GM12878 (cell line): ENCODE data around the gene LCORL. TPM values are rescaled to one million over a fixed set of nuclear protein-coding genes. Genes with fewer than 3 reads are reported as not detected.

ENCODE experiments used
- CBX3 ChIP-seq: fragments of 200-600 bp; sonication (generic); IDR thresholded peaks from 2 replicates; pipeline ENCODE4 v1.6.1; 2016; ENCODE audit warnings: low read depth, borderline replicate concordance
- CREB1 ChIP-seq: IDR thresholded peaks from 2 replicates; pipeline ENCODE4 v1.6.1; 2012; ENCODE audit warnings: low read depth, mild to moderate bottlenecking, inconsistent platforms
- CUX1 ChIP-seq: IDR thresholded peaks from 2 replicates; pipeline ENCODE4 v1.6.1; 2012; ENCODE audit warnings: improper control_type of control experiment, low read depth, low read length; ENCODE audit not compliant: insufficient replicate concordance
- HDAC6 ChIP-seq: fragments of 200-600 bp; sonication (generic); IDR thresholded peaks from one replicate; pipeline ENCODE4 v1.8.0; 2017; ENCODE audit warnings: antibody characterized with exemption; ENCODE audit not compliant: unreplicated experiment
- KDM1A ChIP-seq: fragments of 200-600 bp; sonication (generic); IDR thresholded peaks from 2 replicates; pipeline ENCODE4 v1.6.1; 2016; ENCODE audit warnings: borderline replicate concordance
- PAX8 ChIP-seq: fragments of 450-650 bp; IDR thresholded peaks from 2 replicates; pipeline ENCODE4 v1.6.1; 2017; ENCODE audit warnings: mild to moderate bottlenecking, moderate library complexity
- PRDM15 ChIP-seq: fragments of 450-650 bp; formaldehyde crosslinking; IDR thresholded peaks from 2 replicates; pipeline ENCODE4 v1.4.0; 2020; ENCODE audit warnings: mild to moderate bottlenecking, moderate library complexity
- SIX5 ChIP-seq: IDR thresholded peaks from 2 replicates; pipeline ENCODE4 v1.6.1; 2011; ENCODE audit warnings: mild to moderate bottlenecking, low read depth, low read length, moderate library complexity; ENCODE audit not compliant: severe bottlenecking
- SUPT20H ChIP-seq: IDR thresholded peaks from 2 replicates; pipeline ENCODE4 v1.6.1; 2011; ENCODE audit warnings: low read depth, mild to moderate bottlenecking, low read length, moderate library complexity, borderline replicate concordance; ENCODE audit not compliant: control insufficient read depth
- polyA plus RNA-seq, 11 experiments: library from polyadenylated mRNA; depleted of rRNA in 4 of 11; unstranded in 6 of 11; stranded (reverse) in 5 of 11; fragments of >200 nt; fragmentation: Nextera tagmentation in 4 of 11; fragmentation: Illumina TruSeq in 1 of 11; extraction: Ambion mirVana in 4 of 11; extraction: Trizol in 1 of 11; gene quantifications; 1 replicate in 1 of 11; 2 replicates in 10 of 11; pipeline versions ENCODE4 v1.2.1 to v1.2.3, GENCODE V29; 2011 to 2016; ENCODE audit warnings: inconsistent platforms in 2 of 11, missing spikeins in 2 of 11, low read depth in 1 of 11
- total RNA-seq, 4 experiments: library from RNA; depleted of rRNA in 3 of 4; stranded (reverse); fragments of >200 nt in 3 of 4; fragmentation: Illumina TruSeq in 1 of 4; extraction: Trizol in 1 of 4; gene quantifications; 2 replicates each; pipeline versions ENCODE4 v1.2.1 to v1.2.3, GENCODE V29; 2013 to 2021

The LCORL gene
- total and polyA plus RNA-seq, 10 of the 15 experiments (the other 5 are each of a cell fraction or from before 2014, with no cell fraction given) = 2.2 to 9.8 (median 5.9) TPM

- TF ChIP-seq SUPT20H (no peak), HDAC6 (no peak), CBX3 (no peak), PAX8 (no peak), CREB1 (no peak), KDM1A (no peak), SIX5 (no peak), PRDM15 (CRISPR knock-in tag) (no peak), CUX1 (no peak)
Measured at GRCh38 chr4:18049446-18049845, 27.9 kb upstream of the LCORL start (continued).
